MCF 10A (cell line): ENCODE results near the gene ARHGDIA. TPM values are rescaled to one million over a fixed set of nuclear protein-coding genes. Genes with fewer than 3 reads are reported as not detected.

ENCODE experiments used
- BruUV-seq: library from RNA; stranded (reverse); fragments of 400-500 nt; replicated peaks from 2 replicates; lab custom pipeline; 2021; lab: Mats Ljungman, UMichigan
- CTCF ChIA-PET: fragments of 300-600 bp; sonication (Branson Sonifier 250); formaldehyde crosslinking; extraction: SDS; loops from one replicate; lab custom pipeline; 2021; ENCODE audit warnings: antibody characterized with exemption, inconsistent platforms; lab: Yijun Ruan, JAX
- POLR2A ChIA-PET: fragments of 300-600, 350-650 bp; sonication (Branson Sonifier 250); formaldehyde crosslinking; extraction: SDS; loops from one replicate; lab custom pipeline; 2020; ENCODE audit warnings: antibody characterized with exemption, inconsistent platforms; lab: Yijun Ruan, JAX
- DNase-seq: peaks from one replicate; pipeline ENCODE4 v3.0.0-alpha.2; 2018; ENCODE audit not compliant: unreplicated experiment
- H3K27ac Mint-ChIP-seq: one replicate; pipeline ENCODE4 v1.8.0; 2022; ENCODE audit warnings: mild to moderate bottlenecking, low read depth, mixed read lengths; ENCODE audit not compliant: unreplicated experiment
- H3K27me3 Mint-ChIP-seq: one replicate; pipeline ENCODE4 v1.8.0; 2022; ENCODE audit warnings: mixed read lengths; ENCODE audit not compliant: insufficient read depth, unreplicated experiment
- H3K36me3 Mint-ChIP-seq: one replicate; pipeline ENCODE4 v1.8.0; 2022; ENCODE audit warnings: mild to moderate bottlenecking, moderate library complexity, mixed read lengths; ENCODE audit not compliant: insufficient read depth, unreplicated experiment
- H3K4me1 Mint-ChIP-seq: one replicate; pipeline ENCODE4 v1.8.0; 2022; ENCODE audit warnings: mixed read lengths; ENCODE audit not compliant: insufficient read depth, unreplicated experiment
- H3K4me3 Mint-ChIP-seq: one replicate; pipeline ENCODE4 v1.8.0; 2022; ENCODE audit warnings: mild to moderate bottlenecking, moderate library complexity, mixed read lengths; ENCODE audit not compliant: unreplicated experiment
- H3K9me3 Mint-ChIP-seq: one replicate; pipeline ENCODE4 v1.8.0; 2022; ENCODE audit warnings: mixed read lengths; ENCODE audit not compliant: unreplicated experiment
- intact Hi-C: fragments of 100-400 bp; cut with micrococcal nuclease; formaldehyde crosslinking; loops from 2 replicates; pipeline ENCODE4 v1.14.1; 2022
- total RNA-seq: library from RNA; stranded (reverse); gene quantifications from 2 replicates; pipeline ENCODE4 v1.2.3, GENCODE V29; 2022
- TF ChIP-seq, protein P1 (sequence below): fragments of 200-600 bp; IDR thresholded peaks from one replicate; pipeline ENCODE4 v1.8.0; 2022; ENCODE audit warnings: antibody characterized with exemption, mild to moderate bottlenecking; ENCODE audit not compliant: unreplicated experiment

Gene ARHGDIA
- total RNA-seq, 1 experiment from 2014 or later: 271 TPM

DNA sequence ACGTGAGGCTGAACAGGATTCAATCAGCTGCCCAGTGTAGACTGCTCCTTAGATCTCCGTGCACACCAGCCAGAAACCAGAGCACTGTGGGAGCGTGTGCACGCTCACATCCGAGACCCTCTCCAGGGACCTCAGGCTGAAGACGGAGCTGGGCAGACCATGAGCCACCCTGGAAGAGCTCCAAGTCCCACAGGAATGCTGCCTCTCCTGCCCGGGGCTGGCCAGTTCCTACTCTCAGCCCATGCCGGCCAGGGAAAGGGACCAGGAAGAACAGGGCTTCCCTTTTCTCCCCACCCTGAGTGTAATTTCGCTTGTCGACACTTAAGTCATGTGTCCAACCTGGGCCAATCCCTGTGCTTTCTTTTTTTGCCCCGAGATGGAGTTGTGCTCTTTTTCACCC, 13.4 kb upstream of the ARHGDIA start:
- no peak overlapping the region for H3K4me3 Mint-ChIP-seq
- ChIA-PET CTCF (interaction anchor here (0.6 to 2.0 kb wide), 2 partner anchors 12 to 13 kb away, joined by 3 to 6 read pairs; no protein-coding TSS in a partner anchor), POLR2A (interaction anchor here (0.6 to 3.3 kb wide), 5 partner anchors 12 to 556 kb away, joined by 3 to 21 read pairs (median 4); partner anchors contain the start of gene ARHGDIA)
- peaks cover 84% of the 10 kb centered on the region for H3K36me3 Mint-ChIP-seq
- H3K4me1 Mint-ChIP-seq: peaks cover 26% of the 10 kb centered on the region
- peak overlapping the region; percentile 43 for H3K27ac Mint-ChIP-seq
- intact Hi-C loops: no loop called here
- no peaks in the 10 kb centered on the region for H3K9me3 Mint-ChIP-seq
- TF ChIP-seq, protein P1, sequence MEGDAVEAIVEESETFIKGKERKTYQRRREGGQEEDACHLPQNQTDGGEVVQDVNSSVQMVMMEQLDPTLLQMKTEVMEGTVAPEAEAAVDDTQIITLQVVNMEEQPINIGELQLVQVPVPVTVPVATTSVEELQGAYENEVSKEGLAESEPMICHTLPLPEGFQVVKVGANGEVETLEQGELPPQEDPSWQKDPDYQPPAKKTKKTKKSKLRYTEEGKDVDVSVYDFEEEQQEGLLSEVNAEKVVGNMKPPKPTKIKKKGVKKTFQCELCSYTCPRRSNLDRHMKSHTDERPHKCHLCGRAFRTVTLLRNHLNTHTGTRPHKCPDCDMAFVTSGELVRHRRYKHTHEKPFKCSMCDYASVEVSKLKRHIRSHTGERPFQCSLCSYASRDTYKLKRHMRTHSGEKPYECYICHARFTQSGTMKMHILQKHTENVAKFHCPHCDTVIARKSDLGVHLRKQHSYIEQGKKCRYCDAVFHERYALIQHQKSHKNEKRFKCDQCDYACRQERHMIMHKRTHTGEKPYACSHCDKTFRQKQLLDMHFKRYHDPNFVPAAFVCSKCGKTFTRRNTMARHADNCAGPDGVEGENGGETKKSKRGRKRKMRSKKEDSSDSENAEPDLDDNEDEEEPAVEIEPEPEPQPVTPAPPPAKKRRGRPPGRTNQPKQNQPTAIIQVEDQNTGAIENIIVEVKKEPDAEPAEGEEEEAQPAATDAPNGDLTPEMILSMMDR: no peak
- no peaks in the 10 kb centered on the region for H3K27me3 Mint-ChIP-seq
- DNase-seq: no peak
- no TSS peak for BruUV-seq

- H3K36me3 Mint-ChIP-seq: peaks cover 57% of the 10 kb centered on the region
- no peaks in the 10 kb centered on the region for H3K4me1 Mint-ChIP-seq
- no peaks in the 10 kb centered on the region for H3K9me3 Mint-ChIP-seq
- no peak for DNase-seq
- TF ChIP-seq, protein P1: no peak
- no peak overlapping the region for H3K4me3 Mint-ChIP-seq
- CTCF ChIA-PET: no interaction called here
- BruUV-seq: no TSS peak
- no peaks in the 10 kb centered on the region for H3K27me3 Mint-ChIP-seq
- intact Hi-C loops: no loop called here
- H3K27ac Mint-ChIP-seq: no peak overlapping the region
- POLR2A ChIA-PET: interaction anchor here (0.8 to 1.3 kb wide), 3 partner anchors 14 to 38 kb away, joined by 3 to 5 read pairs (median 3); no protein-coding TSS in a partner anchor
Measured at GRCh38 chr17:81879121-81879520, 8.0 kb upstream of the ARHGDIA start.

- Mint-ChIP-seq H3K27ac (no peak overlapping the region), H3K9me3 (no peaks in the 10 kb centered on the region), H3K4me1 (no peaks in the 10 kb centered on the region), H3K36me3 (peaks cover 52% of the 10 kb centered on the region), H3K4me3 (no peak overlapping the region), H3K27me3 (no peaks in the 10 kb centered on the region)
- no TSS peak for BruUV-seq
- POLR2A ChIA-PET: interaction anchor here (0.7 kb wide), 1 partner anchor 20 kb away, joined by 3 read pairs; no protein-coding TSS in a partner anchor
- CTCF ChIA-PET: no interaction called here
- no peak for DNase-seq
- TF ChIP-seq, protein P1: no peak
- intact Hi-C loops: no loop called here
Measured at GRCh38 chr17:81878294-81878693, 7.2 kb upstream of the ARHGDIA start.

GRCh38 chr17:81877569-81877968, 6.4 kb upstream of the ARHGDIA start:
- no peaks in the 10 kb centered on the region for H3K4me1 Mint-ChIP-seq
- TF ChIP-seq, protein P1: no peak
- H3K27me3 Mint-ChIP-seq: no peaks in the 10 kb centered on the region
- no TSS peak for BruUV-seq
- no peak overlapping the region for H3K4me3 Mint-ChIP-seq
- intact Hi-C loops: no loop called here
- H3K9me3 Mint-ChIP-seq: no peaks in the 10 kb centered on the region
- no peak for DNase-seq
- H3K36me3 Mint-ChIP-seq: peaks cover 48% of the 10 kb centered on the region
- ChIA-PET POLR2A (interaction anchor here (0.7 kb wide), 1 partner anchor 20 kb away, joined by 3 read pairs; no protein-coding TSS in a partner anchor), CTCF (no interaction called here)
- H3K27ac Mint-ChIP-seq: no peak overlapping the region
